Body of pancreas (tissue), 4 donors: Measurements from ENCODE around the gene UBE3B.

Experiments used
- CTCF ChIP-seq, 7 experiments: fragments of 450-650 bp in 4 of 7; fragments of 200-600 bp in 3 of 7; sonication (generic) in 3 of 7; IDR thresholded peaks; one replicate each; pipeline ENCODE4 v1.5.1; 2016 to 2019; ENCODE audit warnings: antibody characterized with exemption in 7 of 7
- POLR2A ChIP-seq, 3 donors: fragments of 450-650 bp; IDR thresholded peaks; one replicate each; pipeline ENCODE4 v1.6.1; 2016; ENCODE audit warnings: antibody characterized with exemption in 3 of 3, mild to moderate bottlenecking in 2 of 3

- no peak for TF ChIP-seq POLR2A (IDR thresholded peaks at IDR 0.05)
- TF ChIP-seq CTCF (IDR thresholded peaks at IDR 0.05), result no peak
Observed at GRCh38 chr12:109544955-109545531, 67.6 kb downstream of the UBE3B start.
